ENCODE measurements around the gene BHLHA9. TPM values are rescaled to one million over a fixed set of nuclear protein-coding genes. Genes with fewer than 3 reads are reported as not detected.

BHLHA9 gene
- total RNA-seq, 1 donor from 2014 or later, result not detected

DNA sequence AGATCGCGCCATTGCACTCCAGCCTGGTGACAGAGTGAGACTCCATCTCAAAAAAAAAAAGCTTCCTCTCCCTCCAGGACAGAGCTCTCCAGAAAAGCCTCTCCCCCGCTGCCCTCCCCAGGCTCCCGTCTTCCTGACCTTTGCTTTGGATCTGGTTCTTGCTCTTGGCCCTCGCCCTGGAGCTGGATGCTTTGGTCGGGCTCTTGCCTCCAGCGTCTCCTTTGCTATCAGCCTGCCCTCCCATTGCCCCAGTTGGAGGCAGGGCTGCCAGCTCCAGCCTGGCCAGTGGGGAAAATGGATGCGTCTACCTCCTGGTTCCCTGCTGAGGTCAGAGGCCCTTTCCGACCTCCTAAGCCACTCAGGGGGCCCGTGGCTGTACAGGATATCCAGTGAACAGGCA is 45.2 kb downstream of the BHLHA9 start:
- Mint-ChIP-seq H3K9me3 (ENCODE audit: unreplicated experiment) (peaks cover 4% of the 10 kb centered on the region), H3K4me1 (ENCODE audit: low read depth, unreplicated experiment) (peaks cover 7% of the 10 kb centered on the region), H3K27ac (ENCODE audit: unreplicated experiment) (no peak overlapping the region), H3K27me3 (ENCODE audit: unreplicated experiment) (peaks cover 6% of the 10 kb centered on the region), H3K36me3 (ENCODE audit: unreplicated experiment) (no peaks in the 10 kb centered on the region), H3K4me3 (ENCODE audit: unreplicated experiment) (no peak overlapping the region)
- no peak for DNase-seq
- TF ChIP-seq, protein P1, sequence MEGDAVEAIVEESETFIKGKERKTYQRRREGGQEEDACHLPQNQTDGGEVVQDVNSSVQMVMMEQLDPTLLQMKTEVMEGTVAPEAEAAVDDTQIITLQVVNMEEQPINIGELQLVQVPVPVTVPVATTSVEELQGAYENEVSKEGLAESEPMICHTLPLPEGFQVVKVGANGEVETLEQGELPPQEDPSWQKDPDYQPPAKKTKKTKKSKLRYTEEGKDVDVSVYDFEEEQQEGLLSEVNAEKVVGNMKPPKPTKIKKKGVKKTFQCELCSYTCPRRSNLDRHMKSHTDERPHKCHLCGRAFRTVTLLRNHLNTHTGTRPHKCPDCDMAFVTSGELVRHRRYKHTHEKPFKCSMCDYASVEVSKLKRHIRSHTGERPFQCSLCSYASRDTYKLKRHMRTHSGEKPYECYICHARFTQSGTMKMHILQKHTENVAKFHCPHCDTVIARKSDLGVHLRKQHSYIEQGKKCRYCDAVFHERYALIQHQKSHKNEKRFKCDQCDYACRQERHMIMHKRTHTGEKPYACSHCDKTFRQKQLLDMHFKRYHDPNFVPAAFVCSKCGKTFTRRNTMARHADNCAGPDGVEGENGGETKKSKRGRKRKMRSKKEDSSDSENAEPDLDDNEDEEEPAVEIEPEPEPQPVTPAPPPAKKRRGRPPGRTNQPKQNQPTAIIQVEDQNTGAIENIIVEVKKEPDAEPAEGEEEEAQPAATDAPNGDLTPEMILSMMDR (IDR thresholded peaks at IDR 0.05; ENCODE audit: partially characterized antibody, unreplicated experiment), result no peak

DNA sequence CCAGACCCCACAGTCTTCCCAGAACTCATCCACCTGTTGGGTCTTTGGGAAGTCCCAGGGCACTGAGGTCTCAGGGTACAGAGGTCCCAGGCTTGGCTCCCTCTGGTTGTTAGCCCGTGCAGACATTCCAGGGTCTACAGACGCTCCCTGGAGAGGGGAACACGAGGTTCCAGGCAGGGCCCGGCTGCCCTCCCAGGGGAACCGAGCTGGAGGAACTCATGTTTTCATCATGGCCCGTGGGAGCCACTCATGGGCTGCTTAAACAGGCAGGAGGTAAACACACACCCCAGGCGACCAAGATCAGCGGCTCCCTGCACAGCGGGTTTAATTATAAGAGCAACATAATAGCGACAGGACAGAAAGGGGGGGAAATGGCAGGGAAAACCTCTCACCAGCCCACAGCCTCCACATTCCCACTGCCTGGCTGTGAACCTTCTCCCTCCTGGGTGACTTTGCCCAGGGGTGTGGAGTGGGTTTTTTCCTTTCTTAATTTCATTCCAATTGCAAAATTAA is 45.7 kb downstream of the BHLHA9 start:
- no peak overlapping the region for H3K4me3 Mint-ChIP-seq (ENCODE audit: unreplicated experiment)
- H3K27ac Mint-ChIP-seq (ENCODE audit: unreplicated experiment), result no peak overlapping the region
- no peak for DNase-seq
- H3K27me3 Mint-ChIP-seq (ENCODE audit: unreplicated experiment), result peaks cover 6% of the 10 kb centered on the region
- no peaks in the 10 kb centered on the region for H3K36me3 Mint-ChIP-seq (ENCODE audit: unreplicated experiment)
- peaks cover 7% of the 10 kb centered on the region for H3K4me1 Mint-ChIP-seq (ENCODE audit: low read depth, unreplicated experiment)
- H3K9me3 Mint-ChIP-seq (ENCODE audit: unreplicated experiment), result peaks cover 4% of the 10 kb centered on the region
- TF ChIP-seq, protein P1 (IDR thresholded peaks at IDR 0.05; ENCODE audit: partially characterized antibody, unreplicated experiment), result no peak

Other genes starting within 250 kb of the BHLHA9 start
- 219 TPM for gene ABR, start 90.5 kb upstream of the BHLHA9 start, total RNA-seq (ENCODE audit: unreplicated experiment)
- 0.98 TPM for gene TRARG1, start 9.2 kb downstream of the BHLHA9 start, total RNA-seq (ENCODE audit: unreplicated experiment)
- gene YWHAE, start 129.8 kb downstream of the BHLHA9 start, total RNA-seq (ENCODE audit: unreplicated experiment), result 1,106 TPM
- gene CRK, start 185.8 kb downstream of the BHLHA9 start, total RNA-seq (ENCODE audit: unreplicated experiment), result 46.4 TPM
- 58.5 TPM for gene MYO1C, start 222.2 kb downstream of the BHLHA9 start, total RNA-seq (ENCODE audit: unreplicated experiment)
- gene INPP5K, start 246.2 kb downstream of the BHLHA9 start, total RNA-seq (ENCODE audit: unreplicated experiment), result 42.4 TPM